Measurements from ENCODE around the gene RNF208. TPM values are rescaled to one million over a fixed set of nuclear protein-coding genes. Genes with fewer than 3 reads are reported as not detected.

The RNF208 gene
- total and polyA plus RNA-seq, 10 of the 15 experiments (the other 5 are each of a cell fraction or from before 2014, with no cell fraction given), result 0.06 to 10.7 (median 0.77) TPM

GRCh38 chr9:137200311-137201204 lies 21.5 kb downstream of the RNF208 start, which contains the start of gene TPRN (continued):
- TF ChIP-seq SMAD5 (IDR thresholded peaks at IDR 0.05; ENCODE audit: low read depth) (peak; percentile 74), NRF1 (conservative IDR thresholded peaks at IDR 0.05; ENCODE audit: low read depth, low read length) (peak; percentile 30; the same call in 1 of the 2 replicates), YY1 (IDR thresholded peaks at IDR 0.05; ENCODE audit: low read depth, low read length) (peak; percentile 92), SREBF2 (IDR thresholded peaks at IDR 0.05; ENCODE audit: low read length) (no peak), DPF2 (IDR thresholded peaks at IDR 0.05) (peak; percentile 77), KDM1A (IDR thresholded peaks at IDR 0.05; ENCODE audit: borderline replicate concordance) (no peak), ETV6 (conservative IDR thresholded peaks at IDR 0.05 in 1 of 2, IDR thresholded peaks at IDR 0.05 in 1 of 2; ENCODE audit: borderline replicate concordance in 1 of 2, low read depth in 1 of 2) (no peak), SRF (IDR thresholded peaks at IDR 0.05; ENCODE audit: low read depth in 2 of 2, low read length in 2 of 2) (no peak), MEF2A (IDR thresholded peaks at IDR 0.05; ENCODE audit: insufficient read depth, low read depth, low read length) (no peak)
- TF ChIP-seq, protein P1, sequence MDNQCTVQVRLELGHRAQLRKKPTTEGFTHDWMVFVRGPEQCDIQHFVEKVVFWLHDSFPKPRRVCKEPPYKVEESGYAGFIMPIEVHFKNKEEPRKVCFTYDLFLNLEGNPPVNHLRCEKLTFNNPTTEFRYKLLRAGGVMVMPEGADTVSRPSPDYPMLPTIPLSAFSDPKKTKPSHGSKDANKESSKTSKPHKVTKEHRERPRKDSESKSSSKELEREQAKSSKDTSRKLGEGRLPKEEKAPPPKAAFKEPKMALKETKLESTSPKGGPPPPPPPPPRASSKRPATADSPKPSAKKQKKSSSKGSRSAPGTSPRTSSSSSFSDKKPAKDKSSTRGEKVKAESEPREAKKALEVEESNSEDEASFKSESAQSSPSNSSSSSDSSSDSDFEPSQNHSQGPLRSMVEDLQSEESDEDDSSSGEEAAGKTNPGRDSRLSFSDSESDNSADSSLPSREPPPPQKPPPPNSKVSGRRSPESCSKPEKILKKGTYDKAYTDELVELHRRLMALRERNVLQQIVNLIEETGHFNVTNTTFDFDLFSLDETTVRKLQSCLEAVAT (IDR thresholded peaks at IDR 0.05), result no peak
- TF ChIP-seq, protein P2, sequence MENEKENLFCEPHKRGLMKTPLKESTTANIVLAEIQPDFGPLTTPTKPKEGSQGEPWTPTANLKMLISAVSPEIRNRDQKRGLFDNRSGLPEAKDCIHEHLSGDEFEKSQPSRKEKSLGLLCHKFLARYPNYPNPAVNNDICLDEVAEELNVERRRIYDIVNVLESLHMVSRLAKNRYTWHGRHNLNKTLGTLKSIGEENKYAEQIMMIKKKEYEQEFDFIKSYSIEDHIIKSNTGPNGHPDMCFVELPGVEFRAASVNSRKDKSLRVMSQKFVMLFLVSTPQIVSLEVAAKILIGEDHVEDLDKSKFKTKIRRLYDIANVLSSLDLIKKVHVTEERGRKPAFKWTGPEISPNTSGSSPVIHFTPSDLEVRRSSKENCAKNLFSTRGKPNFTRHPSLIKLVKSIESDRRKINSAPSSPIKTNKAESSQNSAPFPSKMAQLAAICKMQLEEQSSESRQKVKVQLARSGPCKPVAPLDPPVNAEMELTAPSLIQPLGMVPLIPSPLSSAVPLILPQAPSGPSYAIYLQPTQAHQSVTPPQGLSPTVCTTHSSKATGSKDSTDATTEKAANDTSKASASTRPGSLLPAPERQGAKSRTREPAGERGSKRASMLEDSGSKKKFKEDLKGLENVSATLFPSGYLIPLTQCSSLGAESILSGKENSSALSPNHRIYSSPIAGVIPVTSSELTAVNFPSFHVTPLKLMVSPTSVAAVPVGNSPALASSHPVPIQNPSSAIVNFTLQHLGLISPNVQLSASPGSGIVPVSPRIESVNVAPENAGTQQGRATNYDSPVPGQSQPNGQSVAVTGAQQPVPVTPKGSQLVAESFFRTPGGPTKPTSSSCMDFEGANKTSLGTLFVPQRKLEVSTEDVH (IDR thresholded peaks at IDR 0.05; ENCODE audit: low read depth, partially characterized antibody), result no peak
